ENCODE results near the gene MED26.

DNA sequence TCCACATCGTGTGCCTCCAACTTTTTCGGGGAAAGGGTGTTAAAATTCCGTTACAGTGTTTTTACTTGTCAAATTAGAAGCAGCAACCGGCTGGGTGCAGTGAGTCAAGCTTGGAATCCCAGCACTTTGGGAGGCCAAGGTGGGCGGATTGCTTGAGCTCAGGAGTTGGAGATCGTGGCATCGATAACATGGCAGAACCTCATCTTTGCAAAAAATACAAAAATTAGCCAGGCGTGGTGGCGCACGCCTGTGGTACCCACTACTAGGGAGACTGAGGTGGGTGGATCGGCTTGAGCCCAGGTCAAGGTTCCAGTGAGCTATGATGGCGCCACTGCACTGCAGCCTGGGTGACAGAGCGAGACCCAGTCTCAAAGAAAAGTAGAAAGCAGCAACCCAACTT is 54.7 kb downstream of the MED26 start:
- TF ChIP-seq, protein P1, sequence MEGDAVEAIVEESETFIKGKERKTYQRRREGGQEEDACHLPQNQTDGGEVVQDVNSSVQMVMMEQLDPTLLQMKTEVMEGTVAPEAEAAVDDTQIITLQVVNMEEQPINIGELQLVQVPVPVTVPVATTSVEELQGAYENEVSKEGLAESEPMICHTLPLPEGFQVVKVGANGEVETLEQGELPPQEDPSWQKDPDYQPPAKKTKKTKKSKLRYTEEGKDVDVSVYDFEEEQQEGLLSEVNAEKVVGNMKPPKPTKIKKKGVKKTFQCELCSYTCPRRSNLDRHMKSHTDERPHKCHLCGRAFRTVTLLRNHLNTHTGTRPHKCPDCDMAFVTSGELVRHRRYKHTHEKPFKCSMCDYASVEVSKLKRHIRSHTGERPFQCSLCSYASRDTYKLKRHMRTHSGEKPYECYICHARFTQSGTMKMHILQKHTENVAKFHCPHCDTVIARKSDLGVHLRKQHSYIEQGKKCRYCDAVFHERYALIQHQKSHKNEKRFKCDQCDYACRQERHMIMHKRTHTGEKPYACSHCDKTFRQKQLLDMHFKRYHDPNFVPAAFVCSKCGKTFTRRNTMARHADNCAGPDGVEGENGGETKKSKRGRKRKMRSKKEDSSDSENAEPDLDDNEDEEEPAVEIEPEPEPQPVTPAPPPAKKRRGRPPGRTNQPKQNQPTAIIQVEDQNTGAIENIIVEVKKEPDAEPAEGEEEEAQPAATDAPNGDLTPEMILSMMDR (IDR thresholded peaks at IDR 0.05), result no peak
- TF ChIP-seq POLR2AphosphoS5 (IDR thresholded peaks at IDR 0.05; ENCODE audit: insufficient read depth in 1 of 2, low read depth in 1 of 2), result no peak

Data from vagina (tissue), 2 donors.